Ovary (tissue), 9 donors: ENCODE data around the gene FAM83E. TPM values are rescaled to one million over a fixed set of nuclear protein-coding genes. Genes with fewer than 3 reads are reported as not detected.

Experiments used
- DNase-seq, 5 donors: peaks; one replicate each; pipeline ENCODE4 v3.0.0-alpha.2; 2019 to 2020
- H3K27ac ChIP-seq, 2 donors: fragments of 200-600 bp; one replicate each; pipeline versions ENCODE4 v1.5.1 to v1.8.0; 2019 to 2022
- H3K27me3 ChIP-seq: fragments of 200-600 bp; one replicate; pipeline ENCODE4 v1.8.0; 2022
- H3K36me3 ChIP-seq: fragments of 200-600 bp; sonication (generic); one replicate; pipeline ENCODE4 v1.5.1; 2019
- H3K4me1 ChIP-seq: one replicate; pipeline ENCODE4 v1.8.1; 2013; ENCODE audit warnings: mild to moderate bottlenecking, moderate library complexity; ENCODE audit not compliant: insufficient read depth
- H3K4me3 ChIP-seq: fragments of 200-600 bp; sonication (generic); one replicate; pipeline ENCODE4 v1.5.1; 2017
- H3K9me3 ChIP-seq, 2 donors: fragments of 200-600 bp in 1 of 2; sonication (generic) in 1 of 2; one replicate each; pipeline versions ENCODE4 v1.5.1 to v1.8.1; 2013 to 2019; ENCODE audit warnings: mild to moderate bottlenecking in 1 of 2, moderate library complexity in 1 of 2
- CTCF ChIP-seq, 3 donors: fragments of 450-650 bp in 2 of 3; fragments of 200-600 bp in 1 of 3; IDR thresholded peaks; one replicate each; pipeline versions ENCODE4 v1.5.1 to v1.8.0; 2016 to 2022; ENCODE audit warnings: antibody characterized with exemption in 3 of 3, mild to moderate bottlenecking in 1 of 3
- EP300 ChIP-seq: sonication (generic); formaldehyde crosslinking; IDR thresholded peaks from one replicate; pipeline ENCODE4 v1.6.1; 2017; ENCODE audit warnings: antibody characterized with exemption
- POLR2A ChIP-seq: fragments of 450-650 bp; IDR thresholded peaks from one replicate; pipeline ENCODE4 v1.6.1; 2017; ENCODE audit warnings: antibody characterized with exemption, mild to moderate bottlenecking, moderate library complexity
- WGBS, 3 donors: extraction: QIAGEN DNeasy Blood & Tissue Kit in 1 of 3; methylation state at CpG; one replicate each; pipeline versions ENCODE4 v1.1.5 to v1.1.7; 2013 to 2017; 5-methylcytosine and 5-hydroxymethylcytosine counted together
- intact Hi-C, 4 donors: fragments of 100-400 bp; cut with DNase I; formaldehyde crosslinking; loops; one replicate each; pipeline versions ENCODE4 v1.11.0 to v1.15.1; 2022 to 2023
- polyA plus RNA-seq, 2 donors: library from polyadenylated mRNA; stranded (reverse); fragments of 200-250 nt in 1 of 2; fragments of 350-450 nt in 1 of 2; fragmentation: Illumina TruSeq in 1 of 2; extraction: RNeasy Lipid Tissue Mini Kit (QIAGEN cat#74804) in 1 of 2; gene quantifications; one replicate each; pipeline ENCODE4 v1.2.3, GENCODE V29; 2013 to 2014
- total RNA-seq, 7 donors: library from RNA; depleted of rRNA in 2 of 7; stranded (reverse); fragments of >200 nt in 2 of 7; fragmentation: NEBNext Ultra II Directional in 3 of 7; extraction: Animal tissue kit (Norgen Biotek cat#: 25700) in 3 of 7; gene quantifications; one replicate each; pipeline versions ENCODE4 v1.1.0 to v1.2.4, GENCODE V29; 2016 to 2023
- donor health status: DM: no; HTN: no; CAD: no; lungs with moderate emphysema.
- donor health status: DM: no; HTN: no; CAD: no.
- donor health status: Bipolar disorder and iron deficiency.
- donor health status: DM: yes; HTN: yes; CAD: no.
- donor health status: DM: no; HTN: no; CAD: no.
- donor health status: DM: yes; HTN: yes; CAD: no.

Gene FAM83E
- total and polyA plus RNA-seq, 9 donors = 0.16 to 6.9 (median 1.5) TPM; not detected in 3

GRCh38 chr19:48630296-48631063 is 15.6 kb upstream of the FAM83E start:
- no peaks in the 10 kb centered on the region for H3K36me3 ChIP-seq
- 5 to 14% (median 5%) methylated on average over 27 to 47 of the region's 47 CpGs for WGBS, 3 donors
- H3K27me3 ChIP-seq = no peaks in the 10 kb centered on the region
- H3K4me1 ChIP-seq = peaks cover 20% of the 10 kb centered on the region
- peak overlapping the region; percentile 63 to 72 for H3K27ac ChIP-seq
- peak; percentile 76 to 83 (median 81) for DNase-seq
- intact Hi-C loops = no loop called here
- no peak for TF ChIP-seq EP300
- TF ChIP-seq CTCF (IDR thresholded peaks at IDR 0.05) = peak in 1 of 3 donors; percentile 20
- H3K9me3 ChIP-seq = no peaks in the 10 kb centered on the region
- no peak overlapping the region for H3K4me3 ChIP-seq

- DNase-seq = peak; percentile 88 to 92 (median 91)
- Histone ChIP-seq H3K9me3 (no peaks in the 10 kb centered on the region), H3K4me3 (no peak overlapping the region), H3K27me3 (no peaks in the 10 kb centered on the region), H3K4me1 (peaks cover 20% of the 10 kb centered on the region), H3K36me3 (no peaks in the 10 kb centered on the region), H3K27ac (peak overlapping the region; percentile 63 to 72)
- WGBS, 3 donors = 20 to 39% (median 27%) methylated on average over 43 to 48 of the region's 48 CpGs
- intact Hi-C loops = no loop called here
- TF ChIP-seq POLR2A (no peak), CTCF (IDR thresholded peaks at IDR 0.05) (peak in 1 of 3 donors; percentile 4), EP300 (no peak)
Measured at GRCh38 chr19:48629599-48630295, 14.9 kb upstream of the FAM83E start.

- WGBS, 3 donors = 78 to 93% (median 78%) methylated on average over 21 to 22 of the region's 22 CpGs
- DNase-seq = peak in 1 of 5 donors; percentile 52
- Histone ChIP-seq H3K4me3 (no peak overlapping the region), H3K4me1 (peaks cover 18% of the 10 kb centered on the region), H3K36me3 (no peaks in the 10 kb centered on the region), H3K27me3 (no peaks in the 10 kb centered on the region), H3K27ac (peak overlapping the region; percentile 63 to 72), H3K9me3 (no peaks in the 10 kb centered on the region)
- intact Hi-C loops = no loop called here
- TF ChIP-seq EP300 = no peak
- no peak for TF ChIP-seq CTCF (IDR thresholded peaks at IDR 0.05)
- no peak for TF ChIP-seq POLR2A
Measured at GRCh38 chr19:48629297-48629598, 14.4 kb upstream of the FAM83E start.

GRCh38 chr19:48628486-48629296 is 13.8 kb upstream of the FAM83E start:
- intact Hi-C loops = no loop called here
- no peaks in the 10 kb centered on the region for H3K27me3 ChIP-seq
- 63 to 71% (median 68%) methylated on average over 33 to 34 of the region's 34 CpGs for WGBS, 3 donors
- H3K4me1 ChIP-seq = peaks cover 18% of the 10 kb centered on the region
- no peak for TF ChIP-seq POLR2A
- DNase-seq = peak; percentile 56 to 69 (median 65)
- H3K36me3 ChIP-seq = no peaks in the 10 kb centered on the region
- H3K27ac ChIP-seq = peak overlapping the region; percentile 25 to 63
- no peak overlapping the region for H3K4me3 ChIP-seq
- no peaks in the 10 kb centered on the region for H3K9me3 ChIP-seq
